22Rv1 (cell line): Measurements from ENCODE around the gene MKRN2.

Experiments used
- CTCF ChIP-seq: fragments of 450-650 bp; IDR thresholded peaks from 2 replicates; pipeline ENCODE4 v1.5.1; 2017; ENCODE audit warnings: mild to moderate bottlenecking
- ZFX ChIP-seq: fragments of 450-650 bp; IDR thresholded peaks from 2 replicates; pipeline ENCODE4 v1.6.1; 2017; ENCODE audit warnings: antibody characterized with exemption, borderline replicate concordance

GRCh38 chr3:12562451-12562850 is 5.6 kb downstream of the MKRN2 start:
- TF ChIP-seq CTCF (no peak), ZFX (no peak)
